Natural killer cell (primary cell): Measurements from ENCODE around the gene IZUMO1. TPM values are rescaled to one million over a fixed set of nuclear protein-coding genes. Genes with fewer than 3 reads are reported as not detected.

ENCODE experiments used
- ATAC-seq, 3 donors: fragments of 150-1000 bp in 2 of 3; fragments of 200-7000 bp in 1 of 3; cut with Tn5 transposase; 1 replicate in 1 of 3; 2 replicates in 2 of 3; pipeline ENCODE4 v1.10.0; 2021; ENCODE audit warnings: mild to moderate bottlenecking in 2 of 3, moderate library complexity in 2 of 3
- DNase-seq, 2 donors: peaks; one replicate each; pipeline versions ENCODE4 v3.0.0 to v3.0.0-alpha.2; 2013 to 2021; ENCODE audit warnings: mixed read lengths in 1 of 2
- H3K27ac ChIP-seq: one replicate; pipeline ENCODE4 v1.5.1; 2013; ENCODE audit warnings: mild to moderate bottlenecking, low read length
- H3K27me3 ChIP-seq: one replicate; pipeline ENCODE4 v1.6.1; 2013; ENCODE audit warnings: low read length; ENCODE audit not compliant: control insufficient read depth, insufficient read depth
- H3K36me3 ChIP-seq: one replicate; pipeline ENCODE4 v1.6.1; 2013; ENCODE audit warnings: low read length; ENCODE audit not compliant: control insufficient read depth, insufficient read depth
- H3K4me1 ChIP-seq: one replicate; pipeline ENCODE4 v1.6.1; 2013; ENCODE audit warnings: low read length; ENCODE audit not compliant: control insufficient read depth, insufficient read depth
- H3K4me3 ChIP-seq: one replicate; pipeline ENCODE4 v1.5.1; 2013; ENCODE audit warnings: low read length
- H3K9me3 ChIP-seq: one replicate; pipeline ENCODE4 v1.6.1; 2013; ENCODE audit warnings: low read length; ENCODE audit not compliant: control insufficient read depth, insufficient read depth
- H3K27ac Mint-ChIP-seq, 2 donors: one replicate each; pipeline ENCODE4 v1.8.0; 2022; ENCODE audit warnings: mild to moderate bottlenecking in 2 of 2, mixed read lengths in 2 of 2, moderate library complexity in 1 of 2
- H3K27me3 Mint-ChIP-seq, 2 donors: one replicate each; pipeline ENCODE4 v1.8.0; 2022; ENCODE audit warnings: low read depth in 2 of 2, mixed read lengths in 2 of 2
- H3K36me3 Mint-ChIP-seq: one replicate; pipeline ENCODE4 v1.8.0; 2022; ENCODE audit warnings: mixed read lengths
- H3K4me1 Mint-ChIP-seq, 2 donors: one replicate each; pipeline ENCODE4 v1.8.0; 2022; ENCODE audit warnings: mixed read lengths in 2 of 2
- H3K4me3 Mint-ChIP-seq: one replicate; pipeline ENCODE4 v1.8.0; 2022; ENCODE audit warnings: mild to moderate bottlenecking, moderate library complexity, mixed read lengths
- H3K9me3 Mint-ChIP-seq, 2 donors: one replicate each; pipeline ENCODE4 v1.8.0; 2022; ENCODE audit warnings: mixed read lengths in 2 of 2
- WGBS: methylation state at CpG from one replicate; pipeline ENCODE4 v1.1.7; 2013; ENCODE audit warnings: missing lambda C conversion rate; ENCODE audit not compliant: insufficient coverage; 5-methylcytosine and 5-hydroxymethylcytosine counted together
- intact Hi-C: fragments of 100-400 bp; cut with micrococcal nuclease; formaldehyde crosslinking; loops from one replicate; pipeline ENCODE4 v1.14.2; 2022
- total RNA-seq, 4 donors: library from RNA; stranded (reverse); fragments of 120-200 nt in 1 of 4; gene quantifications; one replicate each; pipeline versions ENCODE4 v1.2.3 to v1.2.4, GENCODE V29; 2013 to 2022
- TF ChIP-seq, protein P1 (sequence below): fragments of 200-600 bp; IDR thresholded peaks from one replicate; pipeline ENCODE4 v1.8.0; 2022; ENCODE audit warnings: antibody characterized with exemption

Gene IZUMO1
- total RNA-seq, 3 donors from 2014 or later (not counting 1 experiment from before 2014, with no cell fraction given), result not detected

DNA sequence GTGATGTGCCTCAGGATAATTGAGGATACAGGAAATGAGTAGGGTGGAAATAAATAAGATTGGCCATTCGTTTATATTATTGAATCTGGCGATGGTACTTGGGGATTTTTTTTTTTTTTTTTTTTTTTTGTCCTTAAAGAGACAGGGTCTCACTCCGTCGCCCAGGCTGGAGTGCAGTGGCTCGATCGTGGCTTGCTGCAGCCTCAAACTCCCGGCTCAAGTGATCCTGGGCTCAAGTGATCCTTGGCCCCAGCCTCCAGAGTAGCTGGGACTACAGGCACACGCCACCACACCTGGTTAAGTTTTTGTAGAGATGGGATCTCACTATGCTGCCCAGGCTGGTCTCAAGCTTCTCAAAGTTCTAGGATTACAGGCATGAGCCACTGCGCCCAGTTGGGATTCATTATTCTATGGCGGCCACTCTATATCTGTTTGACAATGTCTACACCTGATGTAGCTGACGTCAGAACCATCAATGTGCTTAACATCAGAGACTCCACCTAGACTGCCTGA is 24.5 kb downstream of the IZUMO1 start:
- Mint-ChIP-seq H3K4me1 (peaks cover 29 to 31% of the 10 kb centered on the region in 2 donors), H3K36me3 (no peaks in the 10 kb centered on the region), H3K27me3 (no peaks in the 10 kb centered on the region), H3K4me3 (no peak overlapping the region), H3K9me3 (peaks cover 5 to 10% of the 10 kb centered on the region in 2 donors), H3K27ac (no peak overlapping the region)
- peaks cover 37% of the 10 kb centered on the region for H3K4me1 ChIP-seq
- DNase-seq, result no peak
- WGBS, result 92% methylated on average over 11 of the region's 11 CpGs
- no peaks in the 10 kb centered on the region for H3K36me3 ChIP-seq
- TF ChIP-seq, protein P1, sequence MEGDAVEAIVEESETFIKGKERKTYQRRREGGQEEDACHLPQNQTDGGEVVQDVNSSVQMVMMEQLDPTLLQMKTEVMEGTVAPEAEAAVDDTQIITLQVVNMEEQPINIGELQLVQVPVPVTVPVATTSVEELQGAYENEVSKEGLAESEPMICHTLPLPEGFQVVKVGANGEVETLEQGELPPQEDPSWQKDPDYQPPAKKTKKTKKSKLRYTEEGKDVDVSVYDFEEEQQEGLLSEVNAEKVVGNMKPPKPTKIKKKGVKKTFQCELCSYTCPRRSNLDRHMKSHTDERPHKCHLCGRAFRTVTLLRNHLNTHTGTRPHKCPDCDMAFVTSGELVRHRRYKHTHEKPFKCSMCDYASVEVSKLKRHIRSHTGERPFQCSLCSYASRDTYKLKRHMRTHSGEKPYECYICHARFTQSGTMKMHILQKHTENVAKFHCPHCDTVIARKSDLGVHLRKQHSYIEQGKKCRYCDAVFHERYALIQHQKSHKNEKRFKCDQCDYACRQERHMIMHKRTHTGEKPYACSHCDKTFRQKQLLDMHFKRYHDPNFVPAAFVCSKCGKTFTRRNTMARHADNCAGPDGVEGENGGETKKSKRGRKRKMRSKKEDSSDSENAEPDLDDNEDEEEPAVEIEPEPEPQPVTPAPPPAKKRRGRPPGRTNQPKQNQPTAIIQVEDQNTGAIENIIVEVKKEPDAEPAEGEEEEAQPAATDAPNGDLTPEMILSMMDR, result no peak
- no peak overlapping the region for H3K27ac ChIP-seq
- H3K27me3 ChIP-seq, result no peaks in the 10 kb centered on the region
- peaks cover 4% of the 10 kb centered on the region for H3K9me3 ChIP-seq
- no peak for ATAC-seq
- H3K4me3 ChIP-seq, result no peak overlapping the region
- intact Hi-C loops, result no loop called here

DNA sequence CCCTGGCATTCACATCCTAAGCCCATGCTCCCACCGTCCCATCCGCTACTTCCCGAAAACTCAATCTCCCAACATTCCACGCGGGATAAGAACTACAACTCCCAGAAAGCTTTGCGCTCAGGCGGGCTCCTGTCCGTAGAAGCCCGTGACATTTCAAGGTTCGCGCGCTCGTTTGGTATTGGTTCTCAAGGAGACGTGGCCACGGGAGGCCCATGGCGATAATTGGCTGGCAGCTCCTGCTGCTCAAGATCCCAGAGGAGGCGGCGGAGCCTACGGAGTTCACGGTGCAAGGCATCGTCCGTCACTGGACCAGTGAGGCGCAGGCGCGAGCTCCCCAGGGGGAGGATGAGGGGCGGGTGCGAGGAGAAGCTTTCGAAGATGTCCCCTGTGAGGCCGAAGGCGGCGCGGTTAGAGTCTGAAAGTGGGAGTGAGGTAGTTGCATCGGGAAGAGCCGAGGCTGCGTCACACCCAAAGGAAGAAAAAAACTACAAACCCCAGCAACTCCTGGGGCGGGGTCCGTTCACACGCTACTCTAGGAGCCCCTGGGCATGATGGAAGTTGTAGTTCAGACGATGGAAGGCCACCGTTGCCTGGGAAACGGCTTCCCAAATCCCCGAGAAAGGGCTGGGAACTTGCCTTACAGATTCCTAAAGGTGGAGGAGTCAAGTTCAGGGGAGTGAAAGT is 26.0 kb downstream of the IZUMO1 start:
- intact Hi-C loops, result no loop called here
- Histone ChIP-seq H3K27me3 (no peaks in the 10 kb centered on the region), H3K27ac (peak overlapping the region; percentile 88), H3K4me1 (peaks cover 25% of the 10 kb centered on the region), H3K4me3 (peak overlapping the region; percentile 71), H3K36me3 (no peaks in the 10 kb centered on the region), H3K9me3 (peaks cover 4% of the 10 kb centered on the region)
- Mint-ChIP-seq H3K36me3 (no peaks in the 10 kb centered on the region), H3K4me3 (peak overlapping the region; percentile 95), H3K27ac (peak overlapping the region; percentile 93 to 97), H3K9me3 (peaks cover 0 to 5% of the 10 kb centered on the region in 2 donors), H3K27me3 (no peaks in the 10 kb centered on the region), H3K4me1 (peaks cover 20 to 22% of the 10 kb centered on the region in 2 donors)
- WGBS, result 3% methylated on average over 39 of the region's 42 CpGs
- TF ChIP-seq, protein P1, result no peak
- DNase-seq, result peak; percentile 82 to 95
- ATAC-seq, result peak; percentile 85 to 90 (median 87)

DNA sequence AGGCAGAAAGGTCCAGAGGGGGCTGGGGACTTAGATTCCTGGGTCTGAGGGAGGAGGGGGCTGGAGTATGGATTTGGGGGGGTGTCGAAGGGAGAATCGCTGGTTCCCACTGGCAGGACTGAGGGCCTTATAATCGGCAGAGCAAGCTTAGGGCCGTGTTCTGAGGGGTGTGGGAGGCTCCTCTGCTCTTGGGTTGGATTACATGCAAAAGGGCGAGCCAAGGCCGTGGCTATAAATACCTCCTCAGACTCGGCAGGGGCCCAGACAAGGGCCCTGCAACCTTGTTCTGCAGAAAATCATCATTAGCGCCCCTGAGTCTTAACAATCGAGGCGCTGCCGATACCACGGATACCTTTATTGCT is 26.5 kb downstream of the IZUMO1 start:
- no peaks in the 10 kb centered on the region for H3K36me3 Mint-ChIP-seq
- peak overlapping the region; percentile 93 to 97 for H3K27ac Mint-ChIP-seq
- intact Hi-C loops, result no loop called here
- TF ChIP-seq, protein P1, result no peak
- peaks cover 17 to 18% of the 10 kb centered on the region in 2 donors for H3K4me1 Mint-ChIP-seq
- H3K4me3 Mint-ChIP-seq, result peak overlapping the region; percentile 95
- Histone ChIP-seq H3K27ac (no peak overlapping the region), H3K36me3 (no peaks in the 10 kb centered on the region), H3K4me1 (peaks cover 21% of the 10 kb centered on the region), H3K27me3 (no peaks in the 10 kb centered on the region), H3K9me3 (peaks cover 4% of the 10 kb centered on the region), H3K4me3 (no peak overlapping the region)
- ATAC-seq (peak in 1 of 3 donors; percentile 2), DNase-seq (no peak)
- no peaks in the 10 kb centered on the region for H3K27me3 Mint-ChIP-seq
- H3K9me3 Mint-ChIP-seq, result peaks cover 0 to 5% of the 10 kb centered on the region in 2 donors
- 49% methylated on average over 12 of the region's 12 CpGs for WGBS
